Keratinocyte (primary cell): ENCODE data around the gene SAMD4B. TPM values are rescaled to one million over a fixed set of nuclear protein-coding genes. Genes with fewer than 3 reads are reported as not detected.

Experiments used
- DNase-seq: peaks from one replicate; pipeline ENCODE4 v3.0.0-alpha.2; 2011; ENCODE audit warnings: low read depth, missing footprints, low spot score
- FAIRE-seq: peaks from 2 replicates; lab custom pipeline; 2011; peaks lifted over from hg19 to GRCh38; lab: Jason Lieb, UNC
- H2AFZ ChIP-seq: 2 replicates; pipeline ENCODE4 v1.6.0; 2012; ENCODE audit warnings: low read length, control low read depth, inconsistent platforms; ENCODE audit not compliant: control insufficient read depth
- H3K27ac ChIP-seq: 2 replicates; pipeline ENCODE4 v1.5.1; 2011; ENCODE audit warnings: low read length; ENCODE audit not compliant: control insufficient read depth, insufficient read depth
- H3K27me3 ChIP-seq: 3 replicates; pipeline ENCODE4 v1.6.0; 2011; ENCODE audit warnings: low read length; ENCODE audit not compliant: control insufficient read depth, insufficient read depth; ENCODE audit errors: extremely low read depth
- H3K36me3 ChIP-seq, 2 experiments: 2 replicates in 1 of 2; 3 replicates in 1 of 2; pipeline ENCODE4 v1.5.1; 2011; ENCODE audit warnings: low read length in 2 of 2, mild to moderate bottlenecking in 1 of 2; ENCODE audit not compliant: control insufficient read depth in 2 of 2, insufficient read depth in 2 of 2; ENCODE audit errors: extremely low read depth in 1 of 2
- H3K4me1 ChIP-seq: 3 replicates; pipeline ENCODE4 v1.5.1; 2011; ENCODE audit warnings: low read length; ENCODE audit not compliant: control insufficient read depth, insufficient read depth; ENCODE audit errors: extremely low read depth
- H3K4me2 ChIP-seq: 3 replicates; pipeline ENCODE4 v1.6.0; 2011; ENCODE audit warnings: low read depth, low read length; ENCODE audit not compliant: control insufficient read depth, insufficient read depth; ENCODE audit errors: extremely low read depth
- H3K4me3 ChIP-seq, 3 experiments: fragments of 200-600 bp in 1 of 3; sonication (generic) in 1 of 3; 2 replicates in 2 of 3; 3 replicates in 1 of 3; pipeline ENCODE4 v1.5.1; 2011 to 2016; ENCODE audit warnings: low read length in 3 of 3, mild to moderate bottlenecking in 3 of 3, control low read depth in 2 of 3, inconsistent platforms in 1 of 3, low read depth in 1 of 3, mixed read lengths in 1 of 3, mixed run types in 1 of 3, moderate library complexity in 1 of 3; ENCODE audit not compliant: control insufficient read depth in 2 of 3, insufficient read depth in 2 of 3; ENCODE audit errors: extremely low read depth in 1 of 3
- H3K79me2 ChIP-seq: 2 replicates; pipeline ENCODE4 v1.6.0; 2012; ENCODE audit warnings: low read length; ENCODE audit not compliant: control insufficient read depth, insufficient read depth
- H3K9ac ChIP-seq: 3 replicates; pipeline ENCODE4 v1.6.0; 2011; ENCODE audit warnings: low read length; ENCODE audit not compliant: control insufficient read depth, insufficient read depth; ENCODE audit errors: extremely low read depth
- H3K9me1 ChIP-seq: 3 replicates; pipeline ENCODE4 v1.6.0; 2011; ENCODE audit warnings: low read length; ENCODE audit not compliant: control insufficient read depth, insufficient read depth; ENCODE audit errors: extremely low read depth
- H3K9me3 ChIP-seq: 2 replicates; pipeline ENCODE4 v1.5.1; 2012; ENCODE audit warnings: low read depth, low read length; ENCODE audit not compliant: control insufficient read depth
- H4K20me1 ChIP-seq: 3 replicates; pipeline ENCODE4 v1.6.0; 2011; ENCODE audit warnings: low read length; ENCODE audit not compliant: control insufficient read depth, insufficient read depth; ENCODE audit errors: extremely low read depth
- EZH2 ChIP-seq: IDR thresholded peaks from one replicate; pipeline ENCODE4 v1.6.1; 2012; ENCODE audit warnings: inconsistent platforms, mild to moderate bottlenecking, low read length, moderate library complexity
- dilution Hi-C: fragments of 300-500 bp; cut with MboI; formaldehyde crosslinking; loops from one replicate; pipeline ENCODE4 v1.7.0; 2020; ENCODE audit warnings: low sequenced_read_pairs; ENCODE audit not compliant: extremely low pct_ligation_motif_present
- polyA plus RNA-seq, 5 experiments: library from polyadenylated mRNA; depleted of rRNA in 3 of 5; stranded (reverse) in 3 of 5; stranded (forward) in 1 of 5; unstranded in 1 of 5; fragments of >200 nt; gene quantifications; 1 replicate in 1 of 5; 2 replicates in 3 of 5; 3 replicates in 1 of 5; pipeline versions ENCODE4 v1.2.1 to v1.2.3, GENCODE V29; 2011 to 2012; ENCODE audit warnings: missing spikeins in 2 of 5, low read depth in 1 of 5, low replicate concordance in 1 of 5
- TF ChIP-seq, protein P1 (sequence below), 3 experiments: IDR thresholded peaks in 1 of 3; conservative IDR thresholded peaks in 1 of 3; optimal IDR thresholded peaks in 1 of 3; 2 replicates in 2 of 3; 3 replicates in 1 of 3; pipeline versions ENCODE3 to v1.5.1; 2011; ENCODE audit warnings: low read length in 3 of 3, mild to moderate bottlenecking in 3 of 3, moderate library complexity in 2 of 3, control low read depth in 1 of 3, inconsistent platforms in 1 of 3; ENCODE audit not compliant: insufficient read depth in 2 of 3; ENCODE audit errors: extremely low read depth in 1 of 3

SAMD4B gene
- polyA plus RNA-seq, 1 donor (not counting 4 experiments of a cell fraction or from before 2014, with no cell fraction given) = 20.9 TPM

DNA sequence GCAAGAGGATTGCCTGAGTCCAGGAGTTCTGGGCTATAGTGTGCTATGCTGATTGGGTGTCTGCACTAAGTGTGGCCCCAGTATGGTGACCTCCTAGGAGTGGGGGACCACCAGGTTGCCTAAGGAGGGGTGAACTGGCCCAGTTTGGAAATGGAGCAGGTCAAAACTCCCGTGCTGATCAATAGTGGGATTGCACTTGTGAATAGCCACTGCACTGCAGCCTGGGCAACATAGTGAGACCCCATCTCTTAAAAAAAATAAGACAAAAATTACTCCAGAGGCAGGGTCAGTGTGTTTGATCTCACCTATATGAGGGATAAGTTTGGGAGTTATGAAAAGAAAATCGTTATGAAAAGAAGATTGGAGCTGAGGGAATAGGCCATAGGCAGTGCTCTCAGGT is 27.0 kb downstream of the SAMD4B start:
- no peaks in the 10 kb centered on the region for H3K27me3 ChIP-seq
- H3K79me2 ChIP-seq = no peaks in the 10 kb centered on the region
- TF ChIP-seq EZH2 = no peak
- TF ChIP-seq, protein P1, sequence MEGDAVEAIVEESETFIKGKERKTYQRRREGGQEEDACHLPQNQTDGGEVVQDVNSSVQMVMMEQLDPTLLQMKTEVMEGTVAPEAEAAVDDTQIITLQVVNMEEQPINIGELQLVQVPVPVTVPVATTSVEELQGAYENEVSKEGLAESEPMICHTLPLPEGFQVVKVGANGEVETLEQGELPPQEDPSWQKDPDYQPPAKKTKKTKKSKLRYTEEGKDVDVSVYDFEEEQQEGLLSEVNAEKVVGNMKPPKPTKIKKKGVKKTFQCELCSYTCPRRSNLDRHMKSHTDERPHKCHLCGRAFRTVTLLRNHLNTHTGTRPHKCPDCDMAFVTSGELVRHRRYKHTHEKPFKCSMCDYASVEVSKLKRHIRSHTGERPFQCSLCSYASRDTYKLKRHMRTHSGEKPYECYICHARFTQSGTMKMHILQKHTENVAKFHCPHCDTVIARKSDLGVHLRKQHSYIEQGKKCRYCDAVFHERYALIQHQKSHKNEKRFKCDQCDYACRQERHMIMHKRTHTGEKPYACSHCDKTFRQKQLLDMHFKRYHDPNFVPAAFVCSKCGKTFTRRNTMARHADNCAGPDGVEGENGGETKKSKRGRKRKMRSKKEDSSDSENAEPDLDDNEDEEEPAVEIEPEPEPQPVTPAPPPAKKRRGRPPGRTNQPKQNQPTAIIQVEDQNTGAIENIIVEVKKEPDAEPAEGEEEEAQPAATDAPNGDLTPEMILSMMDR (optimal IDR thresholded peaks at IDR 0.05 in 1 of 3, IDR thresholded peaks at IDR 0.05 in 1 of 3, conservative IDR thresholded peaks at IDR 0.05 in 1 of 3; ENCODE audit: extremely low read depth in 1 of 3, insufficient read depth in 2 of 3, low read length in 3 of 3) = no peak
- no peak overlapping the region for H3K27ac ChIP-seq
- H3K9me3 ChIP-seq = no peaks in the 10 kb centered on the region
- H3K36me3 ChIP-seq = peaks cover 29% of the 10 kb centered on the region in 2 experiments
- no peak overlapping the region for H3K9ac ChIP-seq
- DNase-seq (no peak), FAIRE-seq (no peak)
- H4K20me1 ChIP-seq = no peaks in the 10 kb centered on the region
- H3K4me1 ChIP-seq = no peaks in the 10 kb centered on the region
- H3K9me1 ChIP-seq = no peaks in the 10 kb centered on the region
- no peak overlapping the region for H3K4me2 ChIP-seq
- H3K4me3 ChIP-seq = no peak overlapping the region
- H2AFZ ChIP-seq = no peak overlapping the region
- dilution Hi-C loops = no loop called here

DNA sequence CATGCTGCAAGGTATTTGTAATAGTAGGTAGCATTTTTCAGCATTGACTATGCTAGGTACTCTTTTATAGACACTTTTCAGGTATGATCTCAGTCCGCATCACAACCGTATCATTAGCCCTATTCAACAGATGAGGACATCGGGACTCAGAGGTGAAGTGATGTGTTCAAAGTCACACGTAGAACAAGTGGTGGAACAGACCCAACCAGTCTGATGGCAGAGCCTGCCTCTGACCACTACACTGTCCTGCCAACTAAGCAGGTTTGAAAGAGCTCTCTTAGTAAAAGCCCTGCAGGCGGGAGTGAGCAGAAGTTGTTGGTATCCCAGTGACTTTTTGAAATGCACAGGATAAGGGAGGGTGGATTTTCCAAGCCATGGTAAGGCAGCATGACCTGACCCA is 28.5 kb downstream of the SAMD4B start:
- TF ChIP-seq EZH2 = no peak
- TF ChIP-seq, protein P1 (optimal IDR thresholded peaks at IDR 0.05 in 1 of 3, IDR thresholded peaks at IDR 0.05 in 1 of 3, conservative IDR thresholded peaks at IDR 0.05 in 1 of 3; ENCODE audit: extremely low read depth in 1 of 3, insufficient read depth in 2 of 3, low read length in 3 of 3) = no peak
- Histone ChIP-seq H3K4me2 (no peak overlapping the region), H3K9me3 (no peaks in the 10 kb centered on the region), H2AFZ (no peak overlapping the region), H3K9ac (no peak overlapping the region), H3K36me3 (peaks cover 30 to 32% of the 10 kb centered on the region in 2 experiments), H3K4me1 (no peaks in the 10 kb centered on the region), H3K79me2 (no peaks in the 10 kb centered on the region), H3K9me1 (no peaks in the 10 kb centered on the region), H3K27ac (no peak overlapping the region), H3K4me3 (no peak overlapping the region), H3K27me3 (no peaks in the 10 kb centered on the region), H4K20me1 (no peaks in the 10 kb centered on the region)
- DNase-seq (no peak), FAIRE-seq (no peak)
- dilution Hi-C loops = no loop called here
